H9 (cell line): ENCODE data around the gene NT5C3A. TPM values are rescaled to one million over a fixed set of nuclear protein-coding genes. Genes with fewer than 3 reads are reported as not detected.

Experiments
- DNase-seq: peaks from one replicate; pipeline ENCODE4 v3.0.0-alpha.2; 2017
- H2AFZ ChIP-seq: one replicate; pipeline ENCODE4 v1.6.1; 2013; ENCODE audit warnings: mild to moderate bottlenecking, low read length, control low read depth, moderate library complexity
- H2AK5ac ChIP-seq: 2 replicates; pipeline ENCODE4 v1.6.1; 2013; ENCODE audit warnings: low read length, control low read depth, mixed read lengths; ENCODE audit not compliant: insufficient read length
- H2BK120ac ChIP-seq: one replicate; pipeline ENCODE4 v1.6.1; 2013; ENCODE audit warnings: low read depth, mild to moderate bottlenecking, low read length, control low read depth, inconsistent platforms; ENCODE audit not compliant: poor library complexity, severe bottlenecking
- H2BK12ac ChIP-seq: 2 replicates; pipeline ENCODE4 v1.6.1; 2013; ENCODE audit warnings: low read length, control low read depth, mixed read lengths, low read depth; ENCODE audit not compliant: insufficient read length
- H2BK15ac ChIP-seq: 2 replicates; pipeline ENCODE4 v1.6.1; 2013; ENCODE audit warnings: low read depth, low read length, control low read depth
- H2BK20ac ChIP-seq: one replicate; pipeline ENCODE4 v1.6.1; 2013; ENCODE audit warnings: low read depth, mild to moderate bottlenecking, low read length, control low read depth, inconsistent platforms; ENCODE audit not compliant: poor library complexity, severe bottlenecking
- H2BK5ac ChIP-seq: 2 replicates; pipeline ENCODE4 v1.6.1; 2013; ENCODE audit warnings: low read length, control low read depth, mixed read lengths; ENCODE audit not compliant: insufficient read length
- H3K14ac ChIP-seq: 2 replicates; pipeline ENCODE4 v1.6.1; 2013; ENCODE audit warnings: low read length, control low read depth; ENCODE audit not compliant: insufficient read depth
- H3K18ac ChIP-seq: 2 replicates; pipeline ENCODE4 v1.6.1; 2013; ENCODE audit warnings: low read depth, mild to moderate bottlenecking, mixed read lengths, low read length, control low read depth; ENCODE audit not compliant: insufficient read length
- H3K23ac ChIP-seq: 2 replicates; pipeline ENCODE4 v1.6.1; 2013; ENCODE audit warnings: low read length, control low read depth, mixed read lengths, low read depth; ENCODE audit not compliant: insufficient read length
- H3K23me2 ChIP-seq: 2 replicates; pipeline ENCODE4 v1.6.1; 2013; ENCODE audit warnings: low read depth, mild to moderate bottlenecking, mixed read lengths, low read length, control low read depth; ENCODE audit not compliant: insufficient read length, poor library complexity, severe bottlenecking
- H3K27ac ChIP-seq: 2 replicates; pipeline ENCODE4 v1.5.1; 2013; ENCODE audit warnings: low read length, control low read depth, mixed read lengths, low read depth; ENCODE audit not compliant: insufficient read length
- H3K27me3 ChIP-seq: 2 replicates; pipeline ENCODE4 v1.6.1; 2013; ENCODE audit warnings: low read length, control low read depth, inconsistent platforms; ENCODE audit not compliant: insufficient read depth
- H3K4ac ChIP-seq: 2 replicates; pipeline ENCODE4 v1.6.1; 2013; ENCODE audit warnings: low read depth, mild to moderate bottlenecking, control low read depth, inconsistent platforms, low read length, moderate library complexity
- H3K4me1 ChIP-seq: 2 replicates; pipeline ENCODE4 v1.6.1; 2013; ENCODE audit warnings: low read length, control low read depth, inconsistent platforms; ENCODE audit not compliant: insufficient read depth
- H3K4me2 ChIP-seq: 2 replicates; pipeline ENCODE4 v1.6.1; 2013; ENCODE audit warnings: low read length, control low read depth, mixed read lengths; ENCODE audit not compliant: insufficient read length, insufficient read depth
- H3K56ac ChIP-seq: 2 replicates; pipeline ENCODE4 v1.6.1; 2013; ENCODE audit warnings: low read depth, mild to moderate bottlenecking, mixed read lengths, low read length, control low read depth; ENCODE audit not compliant: insufficient read length
- H3K79me1 ChIP-seq: 2 replicates; pipeline ENCODE4 v1.6.1; 2013; ENCODE audit warnings: low read depth, mild to moderate bottlenecking, moderate library complexity, low read length, control low read depth, inconsistent platforms; ENCODE audit not compliant: insufficient read depth, poor library complexity, severe bottlenecking
- H3K79me2 ChIP-seq: 2 replicates; pipeline ENCODE4 v1.6.1; 2013; ENCODE audit warnings: low read length, control low read depth, inconsistent platforms; ENCODE audit not compliant: insufficient read depth
- H3K9ac ChIP-seq: 2 replicates; pipeline ENCODE4 v1.6.1; 2013; ENCODE audit warnings: low read length, control low read depth, mixed read lengths; ENCODE audit not compliant: insufficient read length; ENCODE audit errors: extremely low read depth
- H3K9me3 ChIP-seq: one replicate; pipeline ENCODE4 v1.6.1; 2013; ENCODE audit warnings: low read depth, low read length, inconsistent platforms; ENCODE audit not compliant: control insufficient read depth
- H3T11ph ChIP-seq: one replicate; pipeline ENCODE4 v1.6.1; 2013; ENCODE audit warnings: mild to moderate bottlenecking, low read length, control low read depth, inconsistent platforms
- H4K20me1 ChIP-seq: one replicate; pipeline ENCODE4 v1.6.1; 2013; ENCODE audit not compliant: control insufficient read depth, insufficient read length, insufficient read depth
- H4K5ac ChIP-seq: 2 replicates; pipeline ENCODE4 v1.6.1; 2013; ENCODE audit warnings: low read depth, mild to moderate bottlenecking, mixed read lengths, low read length, control low read depth; ENCODE audit not compliant: insufficient read length
- H4K8ac ChIP-seq: replicated peaks from 2 replicates; pipeline ENCODE4 v1.6.1; 2013; ENCODE audit warnings: low read length, control low read depth, mixed read lengths, low read depth; ENCODE audit not compliant: insufficient read length
- H4K91ac ChIP-seq: 2 replicates; pipeline ENCODE4 v1.6.1; 2013; ENCODE audit warnings: low read depth, mild to moderate bottlenecking, moderate library complexity, mixed read lengths, low read length, control low read depth; ENCODE audit not compliant: insufficient read length
- H3K27ac Mint-ChIP-seq, 3 experiments: 2 replicates in 2 of 3; 3 replicates in 1 of 3; pipeline ENCODE4 v1.8.0; 2020 to 2021; ENCODE audit warnings: mixed read lengths in 3 of 3, mild to moderate bottlenecking in 1 of 3, moderate library complexity in 1 of 3
- H3K27me3 Mint-ChIP-seq: 2 replicates; pipeline ENCODE4 v1.8.0; 2021; ENCODE audit warnings: low read depth, mild to moderate bottlenecking, moderate library complexity, mixed read lengths
- H3K36me3 Mint-ChIP-seq, 3 experiments: 2 replicates in 2 of 3; 3 replicates in 1 of 3; pipeline ENCODE4 v1.8.0; 2020 to 2021; ENCODE audit warnings: low read depth in 3 of 3, mixed read lengths in 3 of 3; ENCODE audit not compliant: insufficient read depth in 1 of 3
- H3K4me1 Mint-ChIP-seq, 2 experiments: 2 replicates each; pipeline ENCODE4 v1.8.0; 2020; ENCODE audit warnings: mixed read lengths in 2 of 2
- H3K4me3 Mint-ChIP-seq, 2 experiments: 2 replicates in 1 of 2; 3 replicates in 1 of 2; pipeline ENCODE4 v1.8.0; 2020 to 2021; ENCODE audit warnings: mild to moderate bottlenecking in 2 of 2, mixed read lengths in 2 of 2, moderate library complexity in 1 of 2
- H3K9me3 Mint-ChIP-seq, 2 experiments: 2 replicates in 1 of 2; 3 replicates in 1 of 2; pipeline ENCODE4 v1.8.0; 2020; ENCODE audit warnings: mild to moderate bottlenecking in 2 of 2, mixed read lengths in 2 of 2, moderate library complexity in 1 of 2
- CTCF ChIP-seq: fragments of 200-600 bp; sonication (generic); conservative IDR thresholded peaks from 3 replicates; pipeline ENCODE4 v1.8.0; 2021; ENCODE audit warnings: antibody characterized with exemption, mild to moderate bottlenecking
- WGBS: extraction: QIAGEN DNeasy Blood & Tissue Kit; methylation state at CpG from one replicate; pipeline ENCODE4 v1.1.7; 2013; ENCODE audit warnings: missing lambda C conversion rate, low lambda C conversion rate, mixed read lengths; ENCODE audit not compliant: insufficient read length; ENCODE audit errors: extremely low coverage; 5-methylcytosine and 5-hydroxymethylcytosine counted together
- total RNA-seq: library from RNA; stranded (reverse); gene quantifications from 2 replicates; pipeline ENCODE4 v1.2.1, GENCODE V29; 2021

The NT5C3A gene
- total RNA-seq, 1 experiment from 2014 or later, result 22.1 TPM

- no peak overlapping the region for H3K4me3 Mint-ChIP-seq
These were observed 11.8 kb downstream of the NT5C3A start for GRCh38 chr7:33050535-33051318.

More at GRCh38 chr7:33050535-33051318, 11.8 kb downstream of the NT5C3A start:
- Mint-ChIP-seq H3K27me3 (no peaks in the 10 kb centered on the region), H3K9me3 (no peaks in the 10 kb centered on the region), H3K36me3 (no peaks in the 10 kb centered on the region), H3K27ac (no peak overlapping the region), H3K4me1 (no peaks in the 10 kb centered on the region)
- H3K4me2 ChIP-seq, result no peak overlapping the region
- no peaks in the 10 kb centered on the region for H3K23me2 ChIP-seq
- no peak overlapping the region for H3T11ph ChIP-seq
- no peak overlapping the region for H3K18ac ChIP-seq
- no peak overlapping the region for H4K5ac ChIP-seq
- no peak for DNase-seq
- no peaks in the 10 kb centered on the region for H3K27me3 ChIP-seq
- H4K8ac ChIP-seq, result no peak overlapping the region
- no peaks in the 10 kb centered on the region for H3K9me3 ChIP-seq
- H2BK20ac ChIP-seq, result no peak overlapping the region
- peaks cover 7% of the 10 kb centered on the region; the same call in 1 of the 2 replicates for H3K79me2 ChIP-seq
- no peaks in the 10 kb centered on the region for H4K20me1 ChIP-seq
- peaks cover 5% of the 10 kb centered on the region for H3K79me1 ChIP-seq
- H3K14ac ChIP-seq, result no peak overlapping the region
- H3K23ac ChIP-seq, result no peak overlapping the region
- H2BK12ac ChIP-seq, result no peak overlapping the region
- H3K56ac ChIP-seq, result no peak overlapping the region
- H2BK5ac ChIP-seq, result no peak overlapping the region
- no peak overlapping the region for H3K9ac ChIP-seq
- WGBS, result no CpG with 5 or more reads among the region's 1 CpG
- H4K91ac ChIP-seq, result no peak overlapping the region
- no peak overlapping the region for H2AK5ac ChIP-seq
- no peak overlapping the region for H2AFZ ChIP-seq
- no peak overlapping the region for H2BK120ac ChIP-seq
- no peaks in the 10 kb centered on the region for H3K4me1 ChIP-seq
- peak; percentile 70 for TF ChIP-seq CTCF
- no peak overlapping the region for H3K4ac ChIP-seq
- no peak overlapping the region for H3K27ac ChIP-seq
- no peak overlapping the region for H2BK15ac ChIP-seq
